C4-2B (cell line): ENCODE results near the gene SRPX2.
A peak's percentile ranks its signal among the peaks of the same experiment; 100 is the strongest.

Experiments used
- H3K27ac ChIP-seq: fragments of 450-650 bp; 2 replicates; pipeline ENCODE4 v1.5.1; 2017
- ZFX ChIP-seq: fragments of 450-650 bp; IDR thresholded peaks from 2 replicates; pipeline ENCODE4 v1.6.1; 2017
- TF ChIP-seq, protein P1 (sequence below): fragments of 450-650 bp; conservative IDR thresholded peaks from 2 replicates; pipeline ENCODE4 v1.5.1; 2017; ENCODE audit warnings: mild to moderate bottlenecking

Gene SRPX2, protein sequence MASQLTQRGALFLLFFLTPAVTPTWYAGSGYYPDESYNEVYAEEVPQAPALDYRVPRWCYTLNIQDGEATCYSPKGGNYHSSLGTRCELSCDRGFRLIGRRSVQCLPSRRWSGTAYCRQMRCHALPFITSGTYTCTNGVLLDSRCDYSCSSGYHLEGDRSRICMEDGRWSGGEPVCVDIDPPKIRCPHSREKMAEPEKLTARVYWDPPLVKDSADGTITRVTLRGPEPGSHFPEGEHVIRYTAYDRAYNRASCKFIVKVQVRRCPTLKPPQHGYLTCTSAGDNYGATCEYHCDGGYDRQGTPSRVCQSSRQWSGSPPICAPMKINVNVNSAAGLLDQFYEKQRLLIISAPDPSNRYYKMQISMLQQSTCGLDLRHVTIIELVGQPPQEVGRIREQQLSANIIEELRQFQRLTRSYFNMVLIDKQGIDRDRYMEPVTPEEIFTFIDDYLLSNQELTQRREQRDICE

DNA sequence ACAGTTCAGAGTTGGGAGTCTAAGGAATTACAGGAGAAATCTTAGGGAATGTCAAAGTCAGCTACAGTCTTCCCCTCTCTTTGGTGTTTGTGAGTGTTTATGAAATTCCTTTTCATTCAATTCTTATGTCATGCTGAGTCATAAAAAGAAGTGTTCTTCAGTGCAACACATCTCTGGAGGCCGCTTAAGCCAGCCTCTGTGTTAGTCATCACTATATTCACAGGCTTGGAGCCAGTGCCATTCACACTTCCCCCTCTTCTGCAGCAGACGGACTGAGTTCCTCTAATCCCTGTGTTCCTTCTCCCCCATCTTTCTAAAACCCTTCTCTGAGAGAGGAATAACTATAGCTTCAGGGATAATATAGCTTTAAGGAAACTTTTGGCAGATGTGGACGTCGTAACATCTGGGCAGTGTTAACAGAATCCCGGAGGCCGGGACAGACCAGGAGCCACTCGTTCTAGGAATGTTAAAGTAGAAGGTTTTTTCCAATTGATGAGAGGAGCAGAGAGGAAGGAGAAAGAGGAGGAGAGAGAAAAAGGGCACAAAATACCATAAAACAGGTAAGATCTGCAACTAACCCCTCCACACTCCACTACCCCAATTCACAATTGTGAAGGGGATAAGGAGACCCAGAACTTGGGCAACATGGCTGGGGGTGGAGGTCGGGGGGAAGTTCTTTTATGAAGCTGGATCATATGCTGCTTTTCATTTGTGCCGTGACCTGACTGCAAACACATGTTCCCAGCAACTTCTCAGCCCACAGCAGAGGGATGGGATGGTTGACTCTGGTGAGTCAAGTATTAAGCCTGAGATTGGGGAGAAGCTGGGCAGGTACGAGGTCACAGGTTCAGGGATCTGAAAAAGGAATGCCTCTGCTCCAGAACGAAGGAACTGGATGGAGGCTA is at the start of gene SRPX2:
Gene SRPX2 (plus strand): TSS at position 244 of the 905 bp plus-strand sequence. CDS start 2,124 bp downstream, outside the sequence.
- TF ChIP-seq ZFX, result no peak
- TF ChIP-seq, protein P1, sequence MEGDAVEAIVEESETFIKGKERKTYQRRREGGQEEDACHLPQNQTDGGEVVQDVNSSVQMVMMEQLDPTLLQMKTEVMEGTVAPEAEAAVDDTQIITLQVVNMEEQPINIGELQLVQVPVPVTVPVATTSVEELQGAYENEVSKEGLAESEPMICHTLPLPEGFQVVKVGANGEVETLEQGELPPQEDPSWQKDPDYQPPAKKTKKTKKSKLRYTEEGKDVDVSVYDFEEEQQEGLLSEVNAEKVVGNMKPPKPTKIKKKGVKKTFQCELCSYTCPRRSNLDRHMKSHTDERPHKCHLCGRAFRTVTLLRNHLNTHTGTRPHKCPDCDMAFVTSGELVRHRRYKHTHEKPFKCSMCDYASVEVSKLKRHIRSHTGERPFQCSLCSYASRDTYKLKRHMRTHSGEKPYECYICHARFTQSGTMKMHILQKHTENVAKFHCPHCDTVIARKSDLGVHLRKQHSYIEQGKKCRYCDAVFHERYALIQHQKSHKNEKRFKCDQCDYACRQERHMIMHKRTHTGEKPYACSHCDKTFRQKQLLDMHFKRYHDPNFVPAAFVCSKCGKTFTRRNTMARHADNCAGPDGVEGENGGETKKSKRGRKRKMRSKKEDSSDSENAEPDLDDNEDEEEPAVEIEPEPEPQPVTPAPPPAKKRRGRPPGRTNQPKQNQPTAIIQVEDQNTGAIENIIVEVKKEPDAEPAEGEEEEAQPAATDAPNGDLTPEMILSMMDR, result no peak
- no peak within 1 kb of the TSS for H3K27ac ChIP-seq

DNA sequence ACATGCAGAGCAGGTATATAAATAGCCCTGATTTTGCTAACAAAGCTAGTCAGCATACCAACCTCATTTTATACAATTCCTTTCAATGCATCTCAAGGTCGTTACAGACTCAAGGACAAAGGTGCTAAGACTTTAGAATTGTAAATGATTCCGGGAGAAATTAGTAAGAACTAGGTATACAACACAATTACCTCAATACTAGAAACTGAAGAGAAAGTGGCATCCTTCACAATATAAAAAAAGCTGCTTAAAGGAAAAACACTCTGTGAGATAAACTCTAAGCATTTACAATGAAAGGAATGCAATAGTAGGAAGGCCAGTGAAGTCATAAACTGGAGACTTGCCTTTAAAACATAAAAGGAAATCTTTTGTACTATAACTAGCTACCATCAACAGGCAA is 47.4 kb upstream of the SRPX2 start:
- TF ChIP-seq ZFX, result no peak
- TF ChIP-seq, protein P1, result no peak
- no peak overlapping the region for H3K27ac ChIP-seq

DNA sequence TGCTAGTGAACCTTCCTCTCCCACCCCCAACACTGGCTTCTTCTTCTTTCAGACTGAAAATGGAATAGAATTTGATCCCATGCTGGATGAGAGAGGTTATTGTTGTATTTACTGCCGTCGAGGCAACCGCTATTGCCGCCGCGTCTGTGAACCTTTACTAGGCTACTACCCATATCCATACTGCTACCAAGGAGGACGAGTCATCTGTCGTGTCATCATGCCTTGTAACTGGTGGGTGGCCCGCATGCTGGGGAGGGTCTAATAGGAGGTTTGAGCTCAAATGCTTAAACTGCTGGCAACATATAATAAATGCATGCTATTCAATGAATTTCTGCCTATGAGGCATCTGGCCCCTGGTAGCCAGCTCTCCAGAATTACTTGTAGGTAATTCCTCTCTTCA is 44.5 kb upstream of the SRPX2 start:
- TF ChIP-seq, protein P1, result no peak
- TF ChIP-seq ZFX, result no peak

DNA sequence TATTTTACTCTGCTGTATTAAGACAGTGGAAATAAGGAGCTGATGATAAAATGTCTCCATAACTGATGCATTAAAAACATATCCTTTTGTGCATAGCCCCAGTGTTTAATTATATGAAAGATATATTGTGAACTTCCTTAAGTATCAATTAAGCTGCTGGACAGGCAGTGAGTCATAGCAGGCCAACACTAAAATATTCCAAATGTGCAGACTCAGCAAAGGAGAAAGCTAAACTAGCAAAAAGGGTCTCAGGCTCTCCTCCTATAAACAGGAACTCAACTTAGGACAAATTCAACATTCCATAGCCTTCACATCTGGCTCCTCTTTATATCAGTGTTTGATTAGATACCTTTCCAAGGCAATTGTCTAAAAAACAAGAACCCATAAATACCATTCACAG is 43.7 kb upstream of the SRPX2 start:
- TF ChIP-seq, protein P1, result no peak
- no peak for TF ChIP-seq ZFX
- H3K27ac ChIP-seq, result no peak overlapping the region

More for the DNA sequence above, 44.5 kb upstream of the SRPX2 start:
- H3K27ac ChIP-seq, result no peak overlapping the region

DNA sequence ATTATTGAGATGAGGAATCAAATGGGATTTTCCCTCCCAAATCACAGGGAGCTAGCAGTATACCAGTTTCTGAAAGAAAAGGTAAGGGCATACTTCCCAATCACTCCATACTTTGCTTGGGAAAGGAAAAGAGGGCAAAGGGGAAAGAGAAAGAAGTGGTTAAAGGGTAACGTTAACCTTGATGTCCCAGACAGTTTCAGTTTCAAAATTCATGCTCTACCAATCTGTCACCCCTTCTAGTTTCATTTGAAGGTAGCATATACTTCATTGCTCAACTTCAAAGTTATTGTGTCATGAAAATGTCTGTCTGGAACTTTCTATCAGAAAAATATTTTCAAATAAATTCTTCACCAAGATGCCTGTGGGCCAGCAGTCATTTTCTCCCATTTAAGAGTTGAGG is 43.2 kb upstream of the SRPX2 start:
- TF ChIP-seq, protein P1, result no peak
- TF ChIP-seq ZFX, result no peak
- no peak overlapping the region for H3K27ac ChIP-seq

DNA sequence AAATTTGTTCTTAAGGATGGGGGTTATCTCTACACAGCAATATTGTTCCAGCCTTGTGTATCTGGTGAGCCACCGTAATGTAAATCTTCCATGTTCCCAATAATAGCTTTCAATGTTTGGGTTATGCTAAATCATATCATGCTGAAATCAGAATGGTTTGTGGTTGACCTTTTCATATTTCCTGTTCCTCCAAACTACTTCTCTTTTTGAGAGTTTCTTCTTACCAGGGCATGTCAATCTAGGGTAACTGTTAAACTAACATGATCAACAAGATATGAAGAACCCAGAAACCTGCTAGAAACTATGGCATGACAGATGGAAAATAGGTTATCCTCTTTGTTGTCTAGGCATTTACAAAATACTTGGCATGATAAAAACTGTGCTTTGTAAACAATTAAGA is 37.2 kb upstream of the SRPX2 start:
- no peak overlapping the region for H3K27ac ChIP-seq
- no peak for TF ChIP-seq ZFX
- TF ChIP-seq, protein P1, result no peak

DNA sequence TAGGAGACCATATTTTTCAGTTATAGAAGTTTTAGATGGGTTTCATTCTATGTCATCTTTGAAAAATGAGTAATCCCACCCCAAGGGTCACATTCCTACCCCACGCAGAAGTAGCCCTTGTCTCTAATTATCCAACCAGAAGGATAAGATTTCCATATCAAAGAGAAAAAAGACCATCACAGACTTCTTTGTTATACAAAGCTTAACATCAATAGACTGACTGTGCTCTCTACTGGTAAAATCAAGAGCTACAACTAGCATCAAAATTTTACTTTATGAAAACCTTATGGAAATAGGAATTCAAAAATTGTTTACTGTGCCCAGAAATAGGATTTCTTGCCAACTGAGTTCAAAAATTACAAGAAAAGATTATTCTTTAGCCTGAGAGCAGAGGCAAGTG is 34.4 kb upstream of the SRPX2 start:
- TF ChIP-seq, protein P1, result peak; percentile 13
- TF ChIP-seq ZFX, result no peak
- no peak overlapping the region for H3K27ac ChIP-seq
